Measurements from ENCODE around the gene C11orf58.
A peak's percentile ranks its signal among the peaks of the same experiment; 100 is the strongest.

The C11orf58 gene

DNA sequence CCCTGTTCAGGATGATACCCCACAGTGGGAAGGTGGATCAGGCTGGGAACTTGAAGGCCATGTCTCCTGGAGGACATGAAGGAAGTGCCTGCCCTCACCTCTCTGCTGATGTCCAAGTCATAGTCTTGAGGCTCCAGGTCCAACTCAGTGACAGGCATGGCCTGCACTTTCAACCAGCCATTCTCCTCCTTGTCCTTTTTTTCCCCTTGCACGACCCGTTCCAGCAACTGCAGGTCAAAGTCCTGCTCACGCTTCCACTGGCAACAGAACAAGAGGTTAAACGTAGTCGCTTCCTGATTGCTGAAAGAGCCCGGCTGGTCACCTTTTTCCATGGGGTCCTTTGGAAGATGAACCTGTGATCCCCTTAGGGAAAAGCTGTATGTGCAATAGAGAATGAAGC is 47.7 kb downstream of the C11orf58 start:
- no peak for DNase-seq

DNA sequence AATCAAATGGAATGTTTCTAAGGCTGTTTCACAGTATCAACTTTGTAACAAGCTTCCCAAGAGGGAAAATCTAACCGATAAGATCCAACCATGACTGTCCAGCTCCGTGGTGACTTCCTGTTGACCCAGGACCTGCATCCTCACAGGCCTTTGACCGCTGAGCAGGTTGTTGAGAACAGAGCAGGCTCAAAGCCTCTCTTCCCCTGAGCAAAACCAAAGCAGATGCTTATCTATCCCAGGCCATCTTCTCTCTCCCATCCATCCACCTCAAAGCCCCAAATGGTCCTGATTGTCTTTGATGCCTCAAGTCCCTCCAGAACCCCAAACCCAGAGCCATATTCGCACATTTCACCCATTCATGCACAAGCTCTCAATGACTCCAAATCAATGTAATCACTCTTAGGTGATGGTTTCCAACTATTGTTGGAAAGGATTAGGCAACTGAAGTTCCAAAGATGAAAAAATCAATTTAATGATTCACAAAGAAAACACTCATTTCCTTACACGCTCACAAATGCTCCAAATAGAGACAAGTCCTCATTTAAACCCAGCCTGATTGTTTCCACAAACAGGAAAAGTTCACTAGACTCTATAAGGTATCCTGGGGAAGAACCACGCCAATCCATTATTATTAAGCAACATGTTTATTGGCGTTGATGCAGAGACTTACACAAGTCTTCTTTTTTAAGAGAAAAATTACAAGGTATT is 48.7 kb downstream of the C11orf58 start:
- DNase-seq: no peak

DNA sequence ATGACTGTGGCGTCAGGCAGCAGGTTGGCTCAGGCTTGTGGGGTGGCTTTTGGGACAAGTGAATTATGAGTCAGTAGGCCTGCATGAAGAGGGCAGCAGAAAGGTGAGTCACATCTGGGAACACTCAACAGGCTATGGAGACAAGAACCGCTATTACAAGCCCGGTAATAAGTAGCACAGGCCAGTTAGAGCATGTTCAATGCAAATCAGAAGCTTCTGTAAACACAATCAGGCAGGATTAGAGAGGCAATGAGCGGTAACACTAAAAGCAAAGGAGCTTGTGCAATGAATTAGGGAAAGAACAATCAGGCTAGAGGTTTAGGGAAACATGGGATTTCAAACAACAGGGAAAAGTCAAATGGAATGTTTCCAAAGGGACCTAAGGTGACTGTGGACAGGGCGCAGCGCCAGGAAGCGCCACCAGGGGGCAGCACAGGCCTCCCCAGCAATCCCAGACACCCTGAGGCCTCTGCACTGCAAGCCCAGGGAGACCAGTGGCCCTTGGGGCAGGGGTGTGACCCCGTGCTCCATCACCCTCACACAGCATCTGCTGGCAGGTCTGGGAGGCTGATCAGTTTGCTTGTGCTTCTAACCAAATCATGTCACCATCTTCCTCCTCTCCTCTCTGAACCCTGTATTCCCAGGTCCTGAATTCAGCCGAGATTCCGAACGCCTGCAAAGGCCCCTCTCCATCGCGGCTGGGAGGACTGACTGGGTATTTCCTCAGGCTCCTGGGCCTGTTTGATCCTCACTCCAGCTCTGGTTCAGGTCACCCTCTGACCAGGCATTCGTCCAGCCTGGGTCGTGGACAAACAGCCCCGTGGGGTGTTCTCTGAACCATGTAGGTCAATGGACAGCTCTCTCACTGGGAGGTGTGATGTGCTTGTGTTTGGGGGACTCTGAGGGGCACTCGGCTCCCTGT is 50.0 kb downstream of the C11orf58 start:
- DNase-seq: peak; percentile 91 to 95

DNA sequence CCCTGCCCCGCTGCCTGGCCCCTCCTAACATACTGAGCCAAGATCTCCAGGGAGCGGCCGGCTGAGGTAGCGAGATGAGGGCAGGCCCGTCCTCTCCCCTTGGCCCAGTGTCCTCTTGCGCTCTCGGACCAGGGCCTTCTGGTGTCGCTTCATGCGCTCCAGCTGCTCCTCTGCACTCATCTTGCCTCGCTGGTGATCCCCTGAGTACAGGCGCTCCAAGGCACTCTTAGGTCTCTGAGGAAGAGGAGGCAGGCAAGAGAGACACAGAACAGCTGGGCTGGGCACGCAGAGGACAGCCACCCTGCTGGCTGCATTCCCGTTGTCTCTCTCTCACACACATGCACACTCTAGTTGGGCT is 50.6 kb downstream of the C11orf58 start:
- DNase-seq: no peak

DNA sequence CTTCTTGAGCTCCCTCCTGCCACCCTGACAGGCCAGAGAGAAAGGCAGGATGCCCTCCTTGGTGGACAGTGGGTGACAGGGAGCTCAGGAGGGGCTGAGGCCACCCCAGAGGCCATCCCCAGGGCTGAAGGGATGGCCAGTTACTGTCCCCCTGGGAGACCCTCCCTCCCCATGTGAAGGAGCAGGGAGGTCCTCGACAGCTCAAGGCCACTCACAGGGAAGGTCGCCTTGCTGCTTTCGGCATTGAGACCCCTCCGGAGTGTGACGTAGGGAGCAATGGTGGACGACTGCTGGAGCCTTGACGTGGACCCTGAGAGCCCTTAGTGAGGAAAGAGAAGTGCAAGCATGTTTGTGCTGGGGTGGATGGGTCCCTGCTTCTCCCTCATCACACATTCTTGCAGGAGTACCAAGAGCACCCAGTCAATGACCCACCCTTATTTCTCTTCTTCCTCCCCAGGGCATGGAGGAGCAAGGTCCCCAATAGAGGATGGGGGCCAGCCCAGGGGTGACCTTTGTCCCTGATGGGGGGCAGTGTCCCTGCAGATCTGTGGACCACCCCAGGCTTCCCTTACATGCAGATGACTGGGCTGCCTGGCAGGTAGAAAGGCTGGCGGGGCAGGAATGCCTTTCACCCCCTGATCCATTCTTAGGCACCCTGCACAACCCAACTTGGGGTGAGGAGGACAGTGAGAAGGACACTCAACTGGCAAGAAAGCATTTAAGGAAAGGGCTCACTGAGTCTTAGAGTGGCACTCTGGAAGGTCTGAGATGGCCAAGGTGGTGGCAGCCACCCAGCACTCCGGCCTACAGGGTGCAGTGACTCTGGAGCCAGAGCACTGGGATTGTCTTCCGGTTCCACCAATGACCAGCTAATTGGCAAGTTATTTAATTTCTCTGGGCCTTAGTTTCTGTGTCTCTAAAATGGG is 51.4 kb downstream of the C11orf58 start:
- DNase-seq: no peak

DNA sequence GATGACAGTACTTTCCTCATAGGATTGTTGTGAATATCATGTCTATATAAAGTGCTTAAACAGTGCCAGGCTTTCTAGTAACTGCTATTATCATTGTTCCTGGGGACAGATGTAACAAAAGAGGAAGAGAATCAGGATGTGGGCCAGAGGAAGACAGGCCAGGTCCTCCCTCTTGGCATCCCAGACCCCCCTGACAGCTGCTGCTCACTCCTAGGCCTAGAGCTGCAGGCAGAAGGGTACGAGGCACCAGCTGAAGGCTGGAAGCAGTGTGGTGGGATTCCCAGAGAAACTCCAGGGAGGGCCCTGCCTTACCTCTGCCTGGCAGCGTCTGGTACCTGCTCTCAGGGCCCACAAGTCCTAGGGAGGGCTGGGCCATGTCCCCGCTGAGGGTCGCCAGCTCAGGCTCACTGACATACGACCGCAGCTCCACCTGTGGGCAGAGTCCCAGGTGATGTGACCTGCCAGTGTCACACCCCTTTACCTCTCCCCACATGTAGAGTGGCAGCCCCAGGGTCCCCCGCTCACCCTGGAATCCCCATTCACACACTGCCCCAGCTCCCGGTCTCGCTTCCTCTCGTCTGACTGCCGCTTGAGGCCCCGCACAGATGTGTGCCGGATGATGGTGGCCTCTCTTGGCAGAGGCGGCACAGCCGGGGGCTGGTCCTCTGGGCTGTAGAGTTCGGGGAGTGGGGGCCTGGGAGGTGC is 52.2 kb downstream of the C11orf58 start:
- no peak for DNase-seq

DNA sequence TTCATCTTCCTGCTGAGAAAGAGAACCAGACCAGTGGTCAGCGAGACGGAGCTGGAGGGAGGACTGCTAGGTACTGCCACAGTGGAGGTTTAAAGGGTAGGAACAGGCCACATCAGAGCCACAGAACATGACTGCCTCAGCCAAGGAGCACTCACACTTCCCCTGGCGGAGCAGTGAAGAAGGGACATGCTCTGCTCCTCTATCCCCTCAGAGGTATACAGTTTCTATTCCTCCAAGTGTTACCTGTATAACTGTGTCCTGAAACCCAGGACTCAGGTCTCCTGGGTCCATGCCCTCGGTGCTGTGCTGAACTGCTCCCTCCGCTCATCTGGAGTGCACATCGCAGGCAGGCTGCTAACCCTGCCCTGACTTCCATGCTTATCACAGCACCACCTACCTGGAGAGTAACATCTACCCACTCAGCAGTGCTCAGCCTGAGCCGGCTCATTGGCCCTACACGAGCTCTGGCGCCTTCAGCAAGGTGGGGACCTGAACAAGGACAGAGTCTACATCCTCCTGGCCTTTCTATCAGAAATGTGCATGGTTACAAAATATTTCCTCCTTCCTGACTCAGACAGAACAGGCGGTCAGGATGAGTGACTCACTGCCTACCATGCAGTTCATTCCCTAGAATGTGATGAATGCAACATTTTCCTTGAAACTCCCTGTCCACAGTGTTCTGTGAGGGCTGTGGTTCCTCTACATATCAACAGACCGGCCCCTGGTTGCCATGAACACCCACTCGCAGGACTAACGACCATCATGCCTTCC is 52.9 kb downstream of the C11orf58 start:
- DNase-seq: no peak

DNA sequence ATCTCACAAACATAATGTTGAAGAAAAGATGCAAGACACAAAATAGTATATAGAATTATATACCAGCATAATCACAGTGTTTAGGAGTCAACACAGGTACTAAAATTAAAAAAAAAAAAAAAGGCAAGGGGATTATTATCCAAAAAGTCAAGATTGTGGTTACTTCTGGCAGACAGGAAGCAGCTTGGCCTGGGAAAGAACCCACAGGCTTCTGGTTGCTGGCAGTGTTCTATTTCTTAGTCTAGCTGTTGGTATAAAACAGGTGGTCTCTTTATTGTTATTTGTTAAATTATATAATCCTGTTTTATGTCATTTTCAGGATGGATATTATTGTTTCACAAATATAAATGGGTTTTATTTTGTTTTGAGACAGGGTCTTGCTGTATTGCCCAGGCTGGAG is 54.0 kb downstream of the C11orf58 start:
- no peak for DNase-seq

DNA sequence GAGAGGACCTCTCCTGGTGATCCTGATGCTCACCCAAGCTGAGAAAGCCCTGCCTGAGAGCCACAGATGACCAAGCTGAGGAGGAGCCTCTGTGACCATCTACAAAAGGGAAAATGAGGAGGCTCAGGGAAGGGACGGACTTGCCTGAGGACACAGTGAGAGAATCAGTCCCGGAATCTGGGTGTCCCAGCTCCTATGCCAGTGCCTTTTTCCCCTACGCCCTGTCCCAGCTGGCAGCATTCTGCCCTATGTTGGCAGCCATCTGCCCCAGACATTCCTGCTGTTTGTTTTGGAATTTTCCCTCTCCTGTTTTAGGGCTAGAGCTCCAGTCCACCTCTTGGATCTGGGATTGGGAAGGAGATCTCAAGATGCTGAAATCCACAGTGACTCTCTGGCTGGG is 54.6 kb downstream of the C11orf58 start:
- DNase-seq: no peak

DNA sequence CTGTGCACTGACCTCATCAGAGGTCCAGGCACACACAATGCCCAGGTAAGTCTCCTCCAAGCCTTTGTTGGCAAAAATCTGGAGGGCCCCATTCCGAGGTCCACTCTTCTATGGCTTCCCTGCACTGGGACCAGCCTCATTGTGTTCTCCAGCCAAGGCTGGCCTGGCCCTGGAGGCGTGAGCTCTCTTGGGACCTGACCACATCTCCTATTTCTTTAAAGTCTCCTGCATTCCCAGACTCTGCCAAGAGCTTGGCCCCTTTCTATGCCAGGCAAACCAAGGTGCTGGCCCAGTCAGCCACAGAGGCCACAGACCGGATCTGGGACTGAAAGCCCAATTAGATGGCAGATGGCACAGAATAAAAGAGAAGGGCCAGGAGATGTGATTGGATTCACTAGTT is 55.1 kb downstream of the C11orf58 start:
- DNase-seq: no peak

DNA sequence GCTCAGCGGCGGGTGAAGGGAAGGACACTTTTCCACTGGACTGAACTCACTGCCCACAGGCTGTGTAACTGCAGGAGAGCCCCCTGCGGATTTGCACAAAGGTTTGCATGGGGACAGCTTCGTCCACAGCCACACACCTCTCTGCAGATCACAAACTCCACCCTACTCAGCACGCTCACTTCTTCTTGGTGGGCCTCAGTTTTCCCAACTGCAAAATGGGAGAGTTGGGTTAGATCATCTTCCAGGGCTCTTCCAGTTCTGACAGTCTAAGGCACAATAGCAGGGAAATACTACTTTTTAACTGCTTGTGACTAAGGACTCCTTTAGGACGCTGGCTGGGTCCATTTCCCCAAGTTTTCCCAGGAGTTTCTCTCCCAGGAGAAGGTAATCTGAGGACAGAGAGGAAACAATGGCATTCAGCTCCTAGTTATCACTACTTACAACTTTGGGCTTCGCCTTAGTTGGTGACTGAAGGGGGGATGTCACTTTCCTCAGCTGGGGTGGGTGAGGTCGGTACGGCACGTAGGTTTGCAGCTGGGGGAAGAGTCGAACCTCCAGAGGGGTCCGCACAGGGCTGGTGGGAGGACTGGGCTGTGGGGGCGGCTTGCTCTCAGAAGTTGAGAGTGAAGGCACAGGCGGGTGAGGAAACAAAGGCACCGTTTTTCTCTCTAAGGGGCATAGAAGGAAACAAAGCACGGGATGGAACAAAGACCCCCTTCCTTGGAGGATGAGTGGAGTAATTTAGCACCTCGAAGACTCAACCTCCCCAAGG is 55.8 kb downstream of the C11orf58 start:
- no peak for DNase-seq

DNA sequence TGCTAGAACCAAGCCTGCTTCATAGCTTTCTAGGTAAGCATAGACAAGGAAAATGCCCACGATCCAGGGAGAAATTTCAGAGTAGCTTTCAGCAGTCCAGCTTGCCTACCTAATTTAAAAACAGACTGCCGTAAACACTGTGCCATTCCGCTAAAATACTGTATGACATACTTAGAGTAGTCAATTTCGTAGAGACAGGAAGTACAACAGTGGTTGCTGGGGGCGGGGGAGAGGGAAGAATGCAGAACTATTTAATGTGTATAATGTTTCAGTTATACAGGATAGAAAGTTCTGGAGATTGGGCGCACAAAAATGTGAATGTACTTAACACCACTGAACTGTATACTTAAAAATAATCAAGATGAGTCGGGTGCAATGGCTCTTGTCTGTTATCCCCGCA is 56.7 kb downstream of the C11orf58 start:
- no peak for DNase-seq

DNA sequence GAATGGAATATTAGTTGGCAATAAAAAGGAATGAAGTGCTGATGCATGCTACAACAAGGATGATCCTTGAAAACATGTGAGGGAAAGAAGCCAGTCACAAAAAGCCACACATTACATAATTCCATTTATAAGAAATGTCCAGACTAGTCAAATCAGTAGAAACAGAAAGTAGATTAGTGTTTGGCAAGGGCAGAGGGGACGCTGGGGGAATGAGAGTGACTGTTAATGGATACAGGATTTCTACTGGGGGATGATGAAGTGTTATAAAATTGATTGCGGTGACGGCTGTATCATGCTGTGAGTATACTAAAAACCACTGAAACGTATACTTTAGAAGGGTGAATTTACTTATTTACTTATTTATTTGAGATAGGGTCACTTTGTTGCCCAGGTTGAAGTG is 57.9 kb downstream of the C11orf58 start:
- DNase-seq: no peak

DNA sequence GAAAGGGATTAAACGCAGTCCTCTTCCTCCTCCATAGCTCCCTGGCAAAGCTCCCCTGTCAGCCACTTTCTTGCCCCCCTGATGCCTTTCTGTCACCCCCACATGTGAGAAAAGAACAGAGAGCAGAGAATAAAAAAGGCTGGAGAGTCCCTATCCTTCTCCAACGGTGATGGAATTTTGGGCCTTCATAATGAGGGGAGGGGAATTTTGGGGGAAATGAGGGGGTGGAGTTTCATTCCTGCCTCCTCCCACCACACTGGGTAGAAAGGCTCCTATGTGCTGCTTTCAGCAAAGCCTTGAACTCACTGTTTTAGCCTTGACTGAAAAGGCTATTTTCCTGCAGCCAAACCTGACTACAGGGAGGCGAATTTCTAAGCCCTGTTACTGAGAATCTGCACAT is 59.3 kb downstream of the C11orf58 start:
- no peak for DNase-seq

DNA sequence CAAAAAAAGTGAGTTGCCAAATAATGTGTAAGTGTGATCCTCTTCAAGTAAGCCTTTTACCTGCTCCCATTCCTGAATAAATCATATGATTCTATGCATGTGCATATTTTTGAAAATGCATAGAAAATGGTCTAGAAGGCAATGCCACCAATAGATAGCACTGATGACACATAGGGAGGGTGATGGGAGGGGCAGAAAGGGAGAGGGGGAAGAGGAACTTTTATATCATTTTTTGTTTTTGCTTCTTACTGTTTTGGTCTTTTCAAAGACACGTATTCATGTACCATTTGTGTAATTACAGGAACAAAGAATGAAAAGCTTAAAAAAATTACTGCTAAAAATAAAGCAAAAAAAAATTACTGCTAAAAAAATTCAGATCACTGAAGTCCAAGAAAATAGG is 60.8 kb downstream of the C11orf58 start:
- DNase-seq: no peak

DNA sequence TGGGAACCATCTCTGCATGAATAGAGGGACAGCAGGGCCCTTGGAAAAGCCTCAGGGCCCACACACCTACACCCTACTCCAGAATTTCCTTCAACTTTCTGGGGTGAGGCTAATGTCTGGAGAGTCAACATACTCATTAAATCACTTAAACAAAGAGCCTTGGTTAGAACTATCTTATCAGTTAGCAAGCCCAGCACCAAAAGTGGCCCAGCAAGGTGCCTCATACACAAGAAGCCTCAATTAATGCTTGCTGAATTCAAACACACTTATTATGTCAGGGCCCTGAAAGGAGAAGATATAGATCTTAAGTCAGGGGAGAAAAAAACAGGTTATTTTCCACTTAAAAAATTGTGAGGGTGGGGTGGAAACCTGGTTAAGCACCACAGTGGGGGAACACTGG is 61.4 kb downstream of the C11orf58 start:
- no peak for DNase-seq

DNA sequence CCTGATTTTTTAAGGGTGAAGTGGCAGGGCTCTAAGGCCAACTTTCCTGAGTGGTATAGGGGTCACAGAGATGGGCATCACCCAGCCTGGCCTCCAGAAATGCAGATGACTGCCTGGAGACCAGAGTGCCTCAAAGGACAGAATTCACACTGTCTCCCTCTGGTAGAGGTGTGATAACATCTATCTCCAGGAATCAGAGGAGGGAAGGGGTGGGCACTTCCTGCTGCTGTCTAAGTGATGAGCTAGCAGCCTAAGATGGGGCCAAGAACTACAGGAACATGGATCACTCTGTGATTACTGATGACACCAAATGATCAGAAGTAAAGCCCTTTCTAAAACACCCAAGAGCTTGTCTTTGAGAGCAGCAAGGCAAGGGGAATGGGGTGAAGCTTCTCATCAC is 61.9 kb downstream of the C11orf58 start:
- DNase-seq: no peak

DNA sequence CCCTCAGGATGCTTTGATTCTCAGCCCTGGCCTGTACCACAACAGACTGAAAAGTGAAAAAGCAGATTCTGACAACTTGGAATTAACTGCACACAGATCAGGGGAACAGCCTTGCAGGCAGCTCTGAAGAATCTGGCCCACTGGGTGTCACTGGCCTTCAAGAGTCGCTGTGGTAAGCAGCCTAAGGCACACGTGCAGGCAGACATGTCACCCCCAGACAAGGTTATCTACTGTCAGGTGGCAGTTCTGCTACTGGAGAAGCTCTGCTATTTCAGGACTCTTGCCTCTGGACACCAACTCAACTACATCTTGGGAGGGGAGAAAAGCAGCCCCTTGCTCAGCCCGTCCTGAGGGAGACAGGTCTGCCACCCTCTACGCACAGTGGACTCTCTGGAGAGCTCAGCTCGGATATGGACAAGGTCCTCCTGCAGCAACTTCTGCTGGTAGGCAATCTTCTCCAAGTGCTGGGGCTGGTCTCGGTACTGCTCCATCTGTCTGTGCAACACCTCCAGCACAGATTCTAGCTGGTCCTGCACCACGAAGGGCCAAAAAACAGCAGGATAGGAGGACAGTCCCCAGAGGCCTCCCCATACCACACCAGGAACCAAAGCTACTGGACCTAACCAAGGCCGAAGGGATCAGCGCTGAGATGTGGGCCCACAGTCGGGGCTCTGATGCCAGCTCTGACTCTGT is 63.0 kb downstream of the C11orf58 start:
- DNase-seq: no peak

DNA sequence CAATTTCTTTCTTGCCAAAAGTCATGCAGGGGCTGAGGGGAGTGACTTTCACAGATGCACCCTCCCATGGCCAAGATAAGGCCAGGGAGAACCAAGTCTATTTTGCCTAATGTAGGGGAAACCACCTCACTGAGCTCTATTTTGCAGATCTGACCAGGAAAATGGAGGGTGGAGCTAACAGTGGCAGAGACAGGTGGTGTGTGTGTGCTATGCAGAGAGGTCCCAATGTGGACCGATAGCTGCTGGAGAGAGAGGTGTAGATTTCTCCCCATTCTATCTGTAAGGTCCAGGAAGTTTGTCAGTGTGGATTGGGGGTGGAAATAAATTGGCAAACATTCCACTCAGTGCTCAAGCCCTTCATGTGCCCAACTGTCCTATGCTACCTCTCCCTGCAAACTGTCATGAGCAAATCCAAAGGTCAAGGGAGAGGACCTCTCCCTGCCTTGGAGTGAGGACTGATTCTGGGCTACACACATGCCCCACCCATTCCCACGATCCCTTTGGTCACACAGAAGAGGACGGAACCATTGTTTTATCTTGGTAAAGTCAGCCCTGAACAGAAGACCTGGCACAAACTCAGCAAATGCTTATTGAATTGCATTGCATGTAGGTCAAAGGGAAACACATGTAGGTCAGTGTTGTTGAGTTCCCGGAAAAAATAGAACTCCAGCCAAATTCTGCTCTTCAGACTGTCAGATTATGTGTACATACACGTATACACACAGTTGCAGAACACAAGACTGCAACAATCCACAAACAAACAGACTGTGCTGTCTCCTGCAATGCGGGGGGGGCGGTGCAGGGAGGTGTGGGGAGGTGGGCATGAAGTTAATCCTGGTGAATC is 65.9 kb downstream of the C11orf58 start:
- DNase-seq: no peak

All from NCI-H526 (cell line).